DOHH2 (cell line): Measurements from ENCODE around the gene SORT1.

Experiments used
- H3F3A ChIP-seq: fragments of 200-600 bp; sonication (generic), shearing (Covaris generic); 2 replicates; pipeline ENCODE4 v1.6.0; 2016; ENCODE audit warnings: antibody characterized with exemption, mild to moderate bottlenecking; ENCODE audit not compliant: control insufficient read depth, insufficient read depth
- H3K27ac ChIP-seq: fragments of 200-600 bp; sonication (generic); 2 replicates; pipeline ENCODE4 v1.5.1; 2014; ENCODE audit warnings: low read depth, mild to moderate bottlenecking, low read length, moderate library complexity
- H3K27me3 ChIP-seq: fragments of 200-600 bp; sonication (generic); 2 replicates; pipeline ENCODE4 v1.6.1; 2014; ENCODE audit warnings: mild to moderate bottlenecking, low read length, mixed read lengths; ENCODE audit not compliant: control insufficient read depth
- H3K36me3 ChIP-seq: fragments of 200-600 bp; sonication (generic); 2 replicates; pipeline ENCODE4 v1.6.1; 2014; ENCODE audit warnings: mild to moderate bottlenecking, low read length, moderate library complexity, mixed read lengths; ENCODE audit not compliant: control insufficient read depth
- H3K4me1 ChIP-seq: fragments of 200-600 bp; sonication (generic); 2 replicates; pipeline ENCODE4 v1.6.1; 2014; ENCODE audit warnings: mild to moderate bottlenecking, low read length, mixed read lengths; ENCODE audit not compliant: control insufficient read depth
- H3K4me2 ChIP-seq: fragments of 200-600 bp; sonication (generic); 2 replicates; pipeline ENCODE4 v1.6.0; 2014; ENCODE audit warnings: mild to moderate bottlenecking, low read length, moderate library complexity
- H3K4me3 ChIP-seq: fragments of 200-600 bp; sonication (generic); 2 replicates; pipeline ENCODE4 v1.5.1; 2014; ENCODE audit warnings: mild to moderate bottlenecking, low read length, mixed read lengths
- H3K79me2 ChIP-seq: fragments of 200-600 bp; sonication (generic); 2 replicates; pipeline ENCODE4 v1.6.1; 2014; ENCODE audit warnings: mild to moderate bottlenecking, low read length, mixed read lengths; ENCODE audit not compliant: control insufficient read depth
- H3K9me2 ChIP-seq: fragments of 200-600 bp; sonication (generic); replicated peaks from 2 replicates; pipeline ENCODE4 v1.6.1; 2014; ENCODE audit warnings: mild to moderate bottlenecking, low read length, mixed read lengths; ENCODE audit not compliant: control insufficient read depth
- H3K9me3 ChIP-seq: fragments of 200-600 bp; sonication (generic); 2 replicates; pipeline ENCODE4 v1.6.1; 2014; ENCODE audit warnings: antibody characterized with exemption, low read length, mixed read lengths; ENCODE audit not compliant: control insufficient read depth, insufficient read depth
- H4K20me1 ChIP-seq: fragments of 200-600 bp; sonication (generic); 2 replicates; pipeline ENCODE4 v1.6.0; 2014; ENCODE audit warnings: low read depth, mild to moderate bottlenecking, antibody characterized with exemption, low read length, moderate library complexity; ENCODE audit not compliant: control insufficient read depth, insufficient read depth
- CTCF ChIP-seq: fragments of 200-600 bp; sonication (generic); IDR thresholded peaks from one replicate; pipeline ENCODE4 v1.5.1; 2014; ENCODE audit warnings: antibody characterized with exemption, mild to moderate bottlenecking, low read depth, low read length; ENCODE audit not compliant: poor library complexity, severe bottlenecking
- EZH2phosphoT487 ChIP-seq: fragments of 200-600 bp; sonication (generic); IDR thresholded peaks from 2 replicates; pipeline ENCODE4 v1.6.1; 2017; ENCODE audit warnings: borderline replicate concordance, mild to moderate bottlenecking, antibody characterized with exemption, low read length, moderate library complexity, mixed read lengths

Gene SORT1

DNA sequence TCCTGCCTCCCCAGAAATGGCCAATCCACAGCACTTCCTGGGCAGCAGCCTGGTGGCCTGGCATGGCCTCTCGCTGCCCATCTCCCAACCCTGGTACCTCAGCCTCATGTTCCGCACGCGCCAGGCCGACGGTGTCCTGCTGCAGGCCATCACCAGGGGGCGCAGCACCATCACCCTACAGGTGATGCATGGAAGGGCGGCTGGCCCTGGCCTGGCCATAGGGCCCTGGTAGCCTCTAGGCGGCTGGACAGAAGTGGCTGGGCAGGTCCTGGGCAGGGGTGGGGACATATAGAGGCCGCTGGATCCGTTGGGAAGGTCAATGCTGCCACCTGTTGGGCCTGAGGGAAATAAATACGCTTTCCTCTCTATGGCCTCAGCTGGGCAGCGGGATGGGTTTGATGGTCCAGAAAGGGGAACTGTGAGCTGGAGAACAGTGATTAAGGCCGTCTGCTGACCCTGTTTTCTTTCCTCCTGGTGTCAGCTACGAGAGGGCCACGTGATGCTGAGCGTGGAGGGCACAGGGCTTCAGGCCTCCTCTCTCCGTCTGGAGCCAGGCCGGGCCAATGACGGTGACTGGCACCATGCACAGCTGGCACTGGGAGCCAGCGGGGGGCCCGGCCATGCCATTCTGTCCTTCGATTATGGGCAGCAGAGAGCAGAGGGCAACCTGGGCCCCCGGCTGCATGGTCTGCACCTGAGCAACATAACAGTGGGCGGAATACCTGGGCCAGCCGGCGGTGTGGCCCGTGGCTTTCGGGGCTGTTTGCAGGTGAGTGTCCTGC is 133.9 kb downstream of the SORT1 start:
- TF ChIP-seq CTCF (peak; percentile 99), EZH2phosphoT487 (no peak)
- Histone ChIP-seq H3K27me3 (no peaks in the 10 kb centered on the region), H3K4me1 (no peaks in the 10 kb centered on the region), H4K20me1 (no peaks in the 10 kb centered on the region), H3K4me2 (no peak overlapping the region), H3K4me3 (no peak overlapping the region), H3F3A (no peaks in the 10 kb centered on the region), H3K79me2 (no peaks in the 10 kb centered on the region), H3K36me3 (no peaks in the 10 kb centered on the region), H3K9me2 (no peaks in the 10 kb centered on the region), H3K9me3 (no peaks in the 10 kb centered on the region), H3K27ac (no peak overlapping the region)

DNA sequence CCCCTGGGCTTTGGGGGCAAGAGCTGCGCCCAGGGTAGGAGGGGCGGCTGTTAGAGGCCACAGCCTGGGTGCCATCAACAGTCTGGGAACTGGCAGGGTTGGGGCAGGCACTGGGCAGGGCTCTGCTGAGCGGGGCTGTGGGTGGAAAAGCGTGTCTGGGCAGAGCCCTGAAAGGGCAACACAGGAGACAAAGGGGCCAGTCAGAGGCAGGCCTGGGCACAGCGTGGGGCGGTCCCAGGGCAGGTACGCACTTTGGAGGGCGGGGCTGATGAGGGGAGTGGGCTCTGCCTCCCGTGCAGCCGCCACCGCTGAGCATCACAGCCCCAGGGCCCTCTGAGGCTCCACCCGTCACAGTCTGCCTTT is 134.5 kb downstream of the SORT1 start:
- H3K4me3 ChIP-seq = no peak overlapping the region
- H3K79me2 ChIP-seq = no peaks in the 10 kb centered on the region
- H3K27me3 ChIP-seq = no peaks in the 10 kb centered on the region
- H3K9me2 ChIP-seq = no peaks in the 10 kb centered on the region
- H3K36me3 ChIP-seq = no peaks in the 10 kb centered on the region
- no peaks in the 10 kb centered on the region for H4K20me1 ChIP-seq
- no peaks in the 10 kb centered on the region for H3F3A ChIP-seq
- H3K4me2 ChIP-seq = no peak overlapping the region
- no peak for TF ChIP-seq CTCF
- TF ChIP-seq EZH2phosphoT487 = no peak
- H3K4me1 ChIP-seq = no peaks in the 10 kb centered on the region
- H3K27ac ChIP-seq = no peak overlapping the region
- no peaks in the 10 kb centered on the region for H3K9me3 ChIP-seq

GRCh38 chr1:109262231-109263055 is 135.3 kb downstream of the SORT1 start:
- Histone ChIP-seq H3K4me2 (no peak overlapping the region), H3K4me3 (no peak overlapping the region), H3K27ac (no peak overlapping the region), H3K36me3 (no peaks in the 10 kb centered on the region), H3F3A (no peaks in the 10 kb centered on the region), H3K9me2 (no peaks in the 10 kb centered on the region), H3K79me2 (no peaks in the 10 kb centered on the region), H3K9me3 (no peaks in the 10 kb centered on the region), H3K4me1 (no peaks in the 10 kb centered on the region), H4K20me1 (no peaks in the 10 kb centered on the region), H3K27me3 (no peaks in the 10 kb centered on the region)
- TF ChIP-seq CTCF (no peak), EZH2phosphoT487 (no peak)
